WTC11 (cell line): ENCODE measurements around the gene MGRN1. TPM values are rescaled to one million over a fixed set of nuclear protein-coding genes. Genes with fewer than 3 reads are reported as not detected.

Experiments used
- ATAC-seq: fragments of 200-7000 bp; cut with Tn5 transposase; 2 replicates; pipeline ENCODE4 v1.10.0; 2021; ENCODE audit warnings: mild to moderate bottlenecking, moderate library complexity
- CTCF ChIA-PET: fragments of 300-600 bp; sonication (Branson Sonifier 250); formaldehyde crosslinking; loops from one replicate; lab custom pipeline; 2021; ENCODE audit warnings: antibody characterized with exemption; lab: Charles Lee
- POLR2A ChIA-PET: fragments of 350-600 bp; sonication (Branson Sonifier 250); formaldehyde crosslinking; loops from one replicate; lab custom pipeline; 2021; ENCODE audit warnings: antibody characterized with exemption; lab: Charles Lee
- DNase-seq: peaks from one replicate; pipeline ENCODE4 v3.0.0; 2021; ENCODE audit warnings: low spot score
- H3K27ac Mint-ChIP-seq: 2 replicates; pipeline ENCODE4 v1.8.0; 2021; ENCODE audit warnings: mixed read lengths
- H3K27me3 Mint-ChIP-seq: 2 replicates; pipeline ENCODE4 v1.8.0; 2021; ENCODE audit warnings: low read depth, mild to moderate bottlenecking, moderate library complexity, mixed read lengths
- H3K36me3 Mint-ChIP-seq: 2 replicates; pipeline ENCODE4 v1.8.0; 2021; ENCODE audit warnings: mixed read lengths
- H3K4me1 Mint-ChIP-seq: 2 replicates; pipeline ENCODE4 v1.8.0; 2022; ENCODE audit warnings: mixed read lengths
- H3K4me3 Mint-ChIP-seq: 2 replicates; pipeline ENCODE4 v1.8.0; 2021; ENCODE audit warnings: mild to moderate bottlenecking, moderate library complexity, mixed read lengths
- H3K9me3 Mint-ChIP-seq: 2 replicates; pipeline ENCODE4 v1.8.0; 2021; ENCODE audit warnings: mixed read lengths
- AFF4 ChIP-seq: sonication (generic); formaldehyde crosslinking; IDR thresholded peaks from 2 replicates; pipeline ENCODE4 v1.8.1; 2023; ENCODE audit warnings: mild to moderate bottlenecking, missing genetic modification reagents, borderline replicate concordance
- ESRRA ChIP-seq: sonication (generic); formaldehyde crosslinking; IDR thresholded peaks from 2 replicates; pipeline ENCODE4 v1.8.1; 2022; ENCODE audit warnings: mild to moderate bottlenecking, missing genetic modification reagents, borderline replicate concordance
- MAX ChIP-seq: sonication (generic); formaldehyde crosslinking; IDR thresholded peaks from 2 replicates; pipeline ENCODE4 v1.8.0; 2022; ENCODE audit warnings: mild to moderate bottlenecking, missing genetic modification reagents
- MYBL2 ChIP-seq: sonication (generic); formaldehyde crosslinking; IDR thresholded peaks from 2 replicates; pipeline ENCODE4 v1.8.1; 2023; ENCODE audit warnings: mild to moderate bottlenecking, moderate library complexity, missing genetic modification reagents
- NFYB ChIP-seq: sonication (generic); formaldehyde crosslinking; conservative IDR thresholded peaks from 2 replicates; pipeline ENCODE4 v1.8.0; 2022; ENCODE audit warnings: low read depth, missing genetic modification reagents
- NR1H2 ChIP-seq: sonication (generic); formaldehyde crosslinking; IDR thresholded peaks from 2 replicates; pipeline ENCODE4 v1.9.0; 2021; ENCODE audit warnings: mild to moderate bottlenecking, moderate library complexity, missing genetic modification reagents
- NR3C1 ChIP-seq: sonication (generic); formaldehyde crosslinking; conservative IDR thresholded peaks from 2 replicates; pipeline ENCODE4 v1.8.1; 2023; ENCODE audit warnings: low read depth, mild to moderate bottlenecking, missing genetic modification reagents
- RELA ChIP-seq: sonication (generic); formaldehyde crosslinking; IDR thresholded peaks from 2 replicates; pipeline ENCODE4 v1.8.1; 2022; ENCODE audit warnings: missing genetic modification reagents, mild to moderate bottlenecking, borderline replicate concordance
- SOX15 ChIP-seq: fragments of 250-450 bp; sonication (Bioruptor Pico); IDR thresholded peaks from 2 replicates; pipeline ENCODE4 v1.9.0; 2021; ENCODE audit warnings: mild to moderate bottlenecking
- TEAD4 ChIP-seq: sonication (generic); formaldehyde crosslinking; IDR thresholded peaks from 2 replicates; pipeline ENCODE4 v1.8.0; 2022; ENCODE audit warnings: mild to moderate bottlenecking, missing genetic modification reagents
- ZNF121 ChIP-seq: sonication (generic); formaldehyde crosslinking; IDR thresholded peaks from 2 replicates; pipeline ENCODE4 v1.8.0; 2023; ENCODE audit warnings: missing genetic modification reagents
- ZNF423 ChIP-seq: fragments of 250-450 bp; sonication (Bioruptor Pico); IDR thresholded peaks from 2 replicates; pipeline ENCODE4 v2.1.2; 2022; ENCODE audit warnings: mild to moderate bottlenecking, moderate library complexity
- ZNF671 ChIP-seq: fragments of 250-450 bp; sonication (Bioruptor Pico); IDR thresholded peaks from 2 replicates; pipeline ENCODE4 v1.8.0; 2021; ENCODE audit warnings: mild to moderate bottlenecking
- total RNA-seq: library from RNA; stranded (reverse); gene quantifications from 3 replicates; pipeline ENCODE4 v1.2.3, GENCODE V29; 2021
- TF ChIP-seq, protein P1 (sequence below): sonication (generic); formaldehyde crosslinking; IDR thresholded peaks from 2 replicates; pipeline ENCODE4 v1.8.0; 2023; ENCODE audit warnings: missing genetic modification reagents, mild to moderate bottlenecking, borderline replicate concordance
- TF ChIP-seq, protein P2 (sequence below): sonication (generic); formaldehyde crosslinking; IDR thresholded peaks from 2 replicates; pipeline ENCODE4 v1.8.1; 2023; ENCODE audit warnings: mild to moderate bottlenecking, missing genetic modification reagents
- TF ChIP-seq, protein P3 (sequence below): fragments of 250-450 bp; sonication (Bioruptor Pico); conservative IDR thresholded peaks from 2 replicates; pipeline ENCODE4 v1.9.0; 2021; ENCODE audit warnings: mild to moderate bottlenecking

Gene MGRN1
- total RNA-seq, 1 experiment from 2014 or later: 88.8 TPM

DNA sequence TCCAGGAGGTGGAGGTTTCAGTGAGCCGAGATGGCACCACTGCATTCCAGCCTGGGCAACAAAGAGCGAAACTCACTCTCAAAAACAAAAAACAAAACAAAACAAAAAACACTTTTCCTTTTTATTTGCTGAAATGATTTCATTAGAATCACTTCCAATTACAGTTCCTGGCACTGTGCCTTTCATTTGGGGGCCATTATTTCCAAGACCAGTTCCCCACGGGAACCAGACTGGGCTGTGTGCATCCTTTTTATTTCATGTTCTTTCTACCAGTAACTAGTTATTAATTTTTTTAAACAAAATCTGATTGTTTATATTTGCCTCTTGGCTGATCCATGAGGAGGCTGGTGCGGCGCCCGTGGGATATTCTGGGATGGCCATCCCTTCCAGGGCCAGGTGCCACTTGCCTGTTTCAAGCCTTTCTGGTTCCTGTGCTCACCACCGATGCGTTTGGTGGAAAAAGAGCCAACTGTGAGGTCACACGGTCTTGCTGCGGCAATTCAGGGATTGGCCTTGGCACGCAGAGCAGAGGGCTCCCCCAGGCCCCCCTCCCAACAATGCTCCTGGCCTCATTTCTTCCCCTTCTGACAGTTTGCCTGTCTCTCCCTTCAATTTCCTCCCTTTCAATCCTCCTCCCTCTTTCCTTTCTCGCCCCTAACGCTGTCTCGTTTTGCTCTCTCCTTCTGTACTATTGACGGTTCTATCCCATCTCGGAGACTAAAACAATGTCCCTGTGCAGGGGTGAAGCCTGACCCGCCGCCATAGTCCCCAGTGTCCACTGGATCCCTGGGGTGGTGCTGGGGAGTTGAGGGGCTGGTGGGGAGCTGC lies 23.4 kb upstream of the MGRN1 start:
- no peaks in the 10 kb centered on the region for H3K9me3 Mint-ChIP-seq
- ATAC-seq (no peak), DNase-seq (no peak)
- TF ChIP-seq, protein P1, sequence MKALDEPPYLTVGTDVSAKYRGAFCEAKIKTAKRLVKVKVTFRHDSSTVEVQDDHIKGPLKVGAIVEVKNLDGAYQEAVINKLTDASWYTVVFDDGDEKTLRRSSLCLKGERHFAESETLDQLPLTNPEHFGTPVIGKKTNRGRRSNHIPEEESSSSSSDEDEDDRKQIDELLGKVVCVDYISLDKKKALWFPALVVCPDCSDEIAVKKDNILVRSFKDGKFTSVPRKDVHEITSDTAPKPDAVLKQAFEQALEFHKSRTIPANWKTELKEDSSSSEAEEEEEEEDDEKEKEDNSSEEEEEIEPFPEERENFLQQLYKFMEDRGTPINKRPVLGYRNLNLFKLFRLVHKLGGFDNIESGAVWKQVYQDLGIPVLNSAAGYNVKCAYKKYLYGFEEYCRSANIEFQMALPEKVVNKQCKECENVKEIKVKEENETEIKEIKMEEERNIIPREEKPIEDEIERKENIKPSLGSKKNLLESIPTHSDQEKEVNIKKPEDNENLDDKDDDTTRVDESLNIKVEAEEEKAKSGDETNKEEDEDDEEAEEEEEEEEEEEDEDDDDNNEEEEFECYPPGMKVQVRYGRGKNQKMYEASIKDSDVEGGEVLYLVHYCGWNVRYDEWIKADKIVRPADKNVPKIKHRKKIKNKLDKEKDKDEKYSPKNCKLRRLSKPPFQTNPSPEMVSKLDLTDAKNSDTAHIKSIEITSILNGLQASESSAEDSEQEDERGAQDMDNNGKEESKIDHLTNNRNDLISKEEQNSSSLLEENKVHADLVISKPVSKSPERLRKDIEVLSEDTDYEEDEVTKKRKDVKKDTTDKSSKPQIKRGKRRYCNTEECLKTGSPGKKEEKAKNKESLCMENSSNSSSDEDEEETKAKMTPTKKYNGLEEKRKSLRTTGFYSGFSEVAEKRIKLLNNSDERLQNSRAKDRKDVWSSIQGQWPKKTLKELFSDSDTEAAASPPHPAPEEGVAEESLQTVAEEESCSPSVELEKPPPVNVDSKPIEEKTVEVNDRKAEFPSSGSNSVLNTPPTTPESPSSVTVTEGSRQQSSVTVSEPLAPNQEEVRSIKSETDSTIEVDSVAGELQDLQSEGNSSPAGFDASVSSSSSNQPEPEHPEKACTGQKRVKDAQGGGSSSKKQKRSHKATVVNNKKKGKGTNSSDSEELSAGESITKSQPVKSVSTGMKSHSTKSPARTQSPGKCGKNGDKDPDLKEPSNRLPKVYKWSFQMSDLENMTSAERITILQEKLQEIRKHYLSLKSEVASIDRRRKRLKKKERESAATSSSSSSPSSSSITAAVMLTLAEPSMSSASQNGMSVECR: no peak
- TF ChIP-seq RELA (CRISPR knock-in tag): no peak
- no peak for TF ChIP-seq NFYB
- no peak for TF ChIP-seq MAX
- no peak for TF ChIP-seq MYBL2 (CRISPR knock-in tag)
- no peak for TF ChIP-seq ZNF671
- TF ChIP-seq ZNF423 (CRISPR knock-in tag): no peak
- TF ChIP-seq, protein P2, sequence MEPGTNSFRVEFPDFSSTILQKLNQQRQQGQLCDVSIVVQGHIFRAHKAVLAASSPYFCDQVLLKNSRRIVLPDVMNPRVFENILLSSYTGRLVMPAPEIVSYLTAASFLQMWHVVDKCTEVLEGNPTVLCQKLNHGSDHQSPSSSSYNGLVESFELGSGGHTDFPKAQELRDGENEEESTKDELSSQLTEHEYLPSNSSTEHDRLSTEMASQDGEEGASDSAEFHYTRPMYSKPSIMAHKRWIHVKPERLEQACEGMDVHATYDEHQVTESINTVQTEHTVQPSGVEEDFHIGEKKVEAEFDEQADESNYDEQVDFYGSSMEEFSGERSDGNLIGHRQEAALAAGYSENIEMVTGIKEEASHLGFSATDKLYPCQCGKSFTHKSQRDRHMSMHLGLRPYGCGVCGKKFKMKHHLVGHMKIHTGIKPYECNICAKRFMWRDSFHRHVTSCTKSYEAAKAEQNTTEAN: no peak
- no peak for TF ChIP-seq ESRRA (CRISPR knock-in tag)
- no peak for TF ChIP-seq NR1H2
- TF ChIP-seq ZNF121: no peak
- H3K36me3 Mint-ChIP-seq: no peaks in the 10 kb centered on the region
- peak overlapping the region; percentile 78; the same call in 1 of the 2 replicates for H3K27ac Mint-ChIP-seq
- POLR2A ChIA-PET: no interaction called here
- peaks cover 6% of the 10 kb centered on the region; the same call in 1 of the 2 replicates for H3K4me1 Mint-ChIP-seq
- no peak overlapping the region for H3K4me3 Mint-ChIP-seq
- no peaks in the 10 kb centered on the region for H3K27me3 Mint-ChIP-seq
- CTCF ChIA-PET: interaction anchor here (1.1 kb wide), 1 partner anchor 15 kb away, joined by 3 read pairs; no protein-coding TSS in a partner anchor

- POLR2A ChIA-PET: no interaction called here
- peaks cover 6% of the 10 kb centered on the region; the same call in 1 of the 2 replicates for H3K4me1 Mint-ChIP-seq
- no peak for TF ChIP-seq NR3C1 (CRISPR knock-in tag)
- no peak for TF ChIP-seq SOX15 (CRISPR knock-in tag)
- no peak for TF ChIP-seq TEAD4 (CRISPR knock-in tag)
- no peak for TF ChIP-seq AFF4 (CRISPR knock-in tag)
- TF ChIP-seq, protein P3, sequence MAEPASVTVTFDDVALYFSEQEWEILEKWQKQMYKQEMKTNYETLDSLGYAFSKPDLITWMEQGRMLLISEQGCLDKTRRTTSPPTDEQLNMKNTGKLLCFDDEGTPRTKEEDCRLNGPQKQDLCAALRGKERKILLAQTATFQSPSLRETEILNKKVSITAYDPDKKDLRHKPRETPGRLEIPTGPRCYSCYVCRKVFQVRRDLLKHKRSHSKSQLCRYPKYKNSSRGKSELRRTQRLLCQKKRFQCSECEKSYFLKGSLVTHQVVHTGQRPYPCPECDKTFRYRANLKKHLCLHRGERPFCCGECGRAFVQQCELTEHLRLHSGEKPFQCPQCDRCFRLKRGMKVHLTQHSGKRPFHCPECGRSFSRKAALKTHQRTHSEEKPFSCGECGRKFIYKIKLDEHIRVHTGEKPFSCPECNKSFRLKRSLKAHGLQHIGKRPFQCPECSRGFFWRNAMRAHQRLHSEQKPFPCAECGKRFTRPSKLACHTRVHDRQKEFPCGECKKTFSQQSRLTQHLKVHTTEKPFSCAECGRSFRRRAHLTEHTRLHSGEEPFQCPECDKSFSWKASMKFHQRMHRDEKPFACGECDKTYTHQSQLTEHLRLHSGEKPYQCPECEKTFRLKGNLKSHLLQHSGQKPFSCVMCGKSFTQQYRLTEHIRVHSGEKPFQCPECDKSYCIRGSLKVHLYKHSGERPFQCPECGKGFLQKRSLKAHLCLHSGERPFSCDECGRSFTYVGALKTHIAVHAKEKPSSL (CRISPR knock-in tag): no peak
- TF ChIP-seq, all 79 proteins: peak for 0
- Mint-ChIP-seq H3K36me3 (no peaks in the 10 kb centered on the region), H3K27me3 (no peaks in the 10 kb centered on the region), H3K4me3 (no peak overlapping the region), H3K27ac (no peak overlapping the region), H3K9me3 (no peaks in the 10 kb centered on the region)
- CTCF ChIA-PET: interaction anchor here (1.1 kb wide), 1 partner anchor 16 kb away, joined by 3 read pairs; no protein-coding TSS in a partner anchor
- no peak for ATAC-seq
- no peak for DNase-seq
Measured at GRCh38 chr16:4601864-4602186, 22.8 kb upstream of the MGRN1 start.
